ENCODE measurements around the gene TMEM219.

TMEM219 gene

DNA sequence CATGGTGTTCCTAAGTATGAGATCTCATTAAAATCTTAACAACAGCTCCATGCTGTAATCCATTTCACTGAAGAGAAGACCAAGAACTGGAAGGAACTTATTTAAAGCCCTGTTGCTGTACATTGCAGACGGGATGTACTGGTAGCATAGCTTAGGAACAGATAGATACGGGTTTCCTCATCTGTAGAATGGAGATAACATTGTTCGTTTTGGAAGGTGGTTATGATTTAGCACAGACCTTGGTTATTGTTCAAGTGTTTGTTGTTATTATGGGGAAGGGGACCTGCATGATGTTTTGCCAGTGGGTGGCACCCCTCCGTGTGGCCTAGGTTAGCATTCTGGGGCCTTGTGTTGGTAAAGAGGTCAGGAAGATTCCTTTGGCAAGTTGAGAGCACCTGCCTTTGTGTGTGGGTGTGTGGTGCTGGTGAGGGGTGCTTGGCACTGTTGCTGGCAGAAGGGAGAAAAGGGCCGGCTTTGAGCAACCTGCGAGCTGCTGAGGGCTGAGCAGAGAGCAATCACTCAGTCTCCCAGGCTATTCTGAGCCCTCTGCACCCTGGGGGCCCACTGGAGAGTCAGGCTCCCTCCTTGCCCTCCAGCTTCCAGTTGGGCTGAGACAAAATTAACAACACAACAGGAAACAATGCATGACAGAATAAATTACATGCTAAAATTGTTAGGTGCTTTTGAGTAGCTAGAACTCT is 14.1 kb downstream of the TMEM219 start:
- peaks cover 53% of the 10 kb centered on the region for H3K36me3 ChIP-seq (ENCODE audit: low read depth)
- H3K4me1 ChIP-seq (ENCODE audit: insufficient read depth, poor library complexity, severe bottlenecking): peaks cover 11% of the 10 kb centered on the region
- no peaks in the 10 kb centered on the region for H3K27me3 ChIP-seq (ENCODE audit: insufficient read depth, poor library complexity, severe bottlenecking)
- no peak for ATAC-seq (ENCODE audit: low read depth)
- no peak overlapping the region for H3K27ac ChIP-seq (ENCODE audit: poor library complexity, severe bottlenecking)
- no peaks in the 10 kb centered on the region for H3K9me3 ChIP-seq (ENCODE audit: severe bottlenecking)
- no peak for DNase-seq (ENCODE audit: low spot score)
- H3K4me3 ChIP-seq (ENCODE audit: severe bottlenecking): peak overlapping the region; percentile 74
- TF ChIP-seq, protein P1, sequence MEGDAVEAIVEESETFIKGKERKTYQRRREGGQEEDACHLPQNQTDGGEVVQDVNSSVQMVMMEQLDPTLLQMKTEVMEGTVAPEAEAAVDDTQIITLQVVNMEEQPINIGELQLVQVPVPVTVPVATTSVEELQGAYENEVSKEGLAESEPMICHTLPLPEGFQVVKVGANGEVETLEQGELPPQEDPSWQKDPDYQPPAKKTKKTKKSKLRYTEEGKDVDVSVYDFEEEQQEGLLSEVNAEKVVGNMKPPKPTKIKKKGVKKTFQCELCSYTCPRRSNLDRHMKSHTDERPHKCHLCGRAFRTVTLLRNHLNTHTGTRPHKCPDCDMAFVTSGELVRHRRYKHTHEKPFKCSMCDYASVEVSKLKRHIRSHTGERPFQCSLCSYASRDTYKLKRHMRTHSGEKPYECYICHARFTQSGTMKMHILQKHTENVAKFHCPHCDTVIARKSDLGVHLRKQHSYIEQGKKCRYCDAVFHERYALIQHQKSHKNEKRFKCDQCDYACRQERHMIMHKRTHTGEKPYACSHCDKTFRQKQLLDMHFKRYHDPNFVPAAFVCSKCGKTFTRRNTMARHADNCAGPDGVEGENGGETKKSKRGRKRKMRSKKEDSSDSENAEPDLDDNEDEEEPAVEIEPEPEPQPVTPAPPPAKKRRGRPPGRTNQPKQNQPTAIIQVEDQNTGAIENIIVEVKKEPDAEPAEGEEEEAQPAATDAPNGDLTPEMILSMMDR (IDR thresholded peaks at IDR 0.05; ENCODE audit: poor library complexity, severe bottlenecking): no peak

DNA sequence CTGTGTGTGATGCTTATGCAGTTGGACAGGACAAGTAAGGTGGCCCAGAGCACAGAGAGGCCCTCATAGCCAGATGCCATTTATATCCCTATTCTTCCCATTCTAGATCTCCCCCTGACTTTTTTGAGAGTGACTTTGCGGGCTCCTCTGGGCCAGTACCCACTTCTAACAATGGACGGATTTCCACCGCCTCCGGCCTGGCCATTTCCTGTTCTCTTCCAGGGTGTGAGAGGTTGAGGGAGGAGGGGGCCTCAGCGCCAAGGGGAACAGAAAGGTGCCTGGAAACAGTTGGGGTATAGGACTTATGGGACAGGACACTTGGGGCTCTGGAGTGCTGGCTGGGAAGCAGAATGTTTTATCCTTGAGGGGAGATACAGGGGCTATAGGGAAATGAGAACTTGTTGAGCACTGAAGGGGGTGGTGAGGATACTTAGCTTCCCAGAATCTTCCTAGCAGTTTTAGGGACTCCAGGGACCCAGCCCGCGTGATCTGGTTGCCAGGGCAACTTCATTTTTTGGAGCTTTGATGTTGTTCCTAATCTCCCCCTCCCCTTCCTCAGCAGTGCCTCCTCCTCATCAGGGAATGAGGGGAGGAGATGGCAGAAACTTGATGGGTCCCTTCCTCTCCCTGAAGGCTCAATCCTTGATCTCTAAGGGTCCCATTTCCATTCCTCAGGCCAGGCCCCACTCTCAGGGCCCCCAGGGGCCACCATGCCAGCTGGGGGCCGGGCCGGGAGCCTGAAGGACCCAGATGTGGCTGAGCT is 15.4 kb downstream of the TMEM219 start:
- Histone ChIP-seq H3K27me3 (ENCODE audit: insufficient read depth, poor library complexity, severe bottlenecking) (no peaks in the 10 kb centered on the region), H3K9me3 (ENCODE audit: severe bottlenecking) (no peaks in the 10 kb centered on the region), H3K27ac (ENCODE audit: poor library complexity, severe bottlenecking) (no peak overlapping the region), H3K4me3 (ENCODE audit: severe bottlenecking) (no peak overlapping the region), H3K36me3 (ENCODE audit: low read depth) (peaks cover 59% of the 10 kb centered on the region), H3K4me1 (ENCODE audit: insufficient read depth, poor library complexity, severe bottlenecking) (peaks cover 11% of the 10 kb centered on the region)
- ATAC-seq (ENCODE audit: low read depth) (no peak), DNase-seq (ENCODE audit: low spot score) (no peak)
- TF ChIP-seq, protein P1 (IDR thresholded peaks at IDR 0.05; ENCODE audit: poor library complexity, severe bottlenecking): no peak

DNA sequence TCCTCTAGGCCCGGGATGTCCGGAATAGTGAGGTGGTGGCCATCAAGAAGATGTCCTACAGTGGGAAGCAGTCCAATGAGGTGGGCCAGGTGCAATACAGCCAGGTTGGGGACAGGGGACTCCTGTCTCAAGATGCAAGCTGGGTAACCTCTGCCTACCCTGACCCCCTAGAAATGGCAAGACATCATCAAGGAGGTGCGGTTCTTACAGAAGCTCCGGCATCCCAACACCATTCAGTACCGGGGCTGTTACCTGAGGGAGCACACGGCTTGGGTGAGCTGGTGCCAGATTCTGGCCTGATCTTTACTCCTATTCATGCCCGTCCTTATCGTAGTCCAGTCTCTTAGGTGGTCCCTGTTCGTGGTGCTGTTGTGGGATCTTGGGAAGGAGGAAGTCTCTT is 16.2 kb downstream of the TMEM219 start:
- no peaks in the 10 kb centered on the region for H3K27me3 ChIP-seq (ENCODE audit: insufficient read depth, poor library complexity, severe bottlenecking)
- no peaks in the 10 kb centered on the region for H3K9me3 ChIP-seq (ENCODE audit: severe bottlenecking)
- DNase-seq (ENCODE audit: low spot score) (no peak), ATAC-seq (ENCODE audit: low read depth) (no peak)
- H3K27ac ChIP-seq (ENCODE audit: poor library complexity, severe bottlenecking): no peak overlapping the region
- TF ChIP-seq, protein P1 (IDR thresholded peaks at IDR 0.05; ENCODE audit: poor library complexity, severe bottlenecking): no peak
- H3K4me1 ChIP-seq (ENCODE audit: insufficient read depth, poor library complexity, severe bottlenecking): peaks cover 11% of the 10 kb centered on the region
- H3K4me3 ChIP-seq (ENCODE audit: severe bottlenecking): no peak overlapping the region
- H3K36me3 ChIP-seq (ENCODE audit: low read depth): peaks cover 68% of the 10 kb centered on the region

DNA sequence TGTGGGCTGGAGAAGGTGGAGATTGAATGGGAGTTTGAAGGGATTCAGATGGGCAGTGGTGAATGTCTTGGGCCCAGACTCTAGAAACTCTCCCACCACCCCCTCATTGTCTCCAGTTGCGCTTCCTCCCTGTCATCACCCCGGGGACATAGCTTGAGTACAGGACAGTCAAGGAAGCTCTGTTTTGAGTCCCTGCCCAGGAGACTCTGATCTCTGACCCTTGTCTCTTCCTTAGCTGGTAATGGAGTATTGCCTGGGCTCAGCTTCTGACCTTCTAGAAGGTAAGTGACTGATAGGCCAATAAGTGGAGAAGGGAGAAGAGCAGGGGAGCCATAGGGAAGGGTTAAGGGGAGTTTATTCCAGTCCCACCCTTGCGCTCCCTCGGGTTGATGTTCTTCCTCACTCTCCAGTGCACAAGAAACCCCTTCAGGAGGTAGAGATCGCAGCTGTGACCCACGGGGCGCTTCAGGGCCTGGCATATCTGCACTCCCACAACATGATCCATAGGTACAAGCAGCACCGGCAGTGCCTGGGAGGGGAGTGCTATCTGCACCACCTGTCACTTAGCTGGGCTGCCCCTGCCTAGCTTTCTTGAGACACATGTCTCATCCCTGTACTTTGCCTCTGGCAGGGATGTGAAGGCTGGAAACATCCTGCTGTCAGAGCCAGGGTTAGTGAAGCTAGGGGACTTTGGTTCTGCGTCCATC is 16.8 kb downstream of the TMEM219 start:
- H3K4me1 ChIP-seq (ENCODE audit: insufficient read depth, poor library complexity, severe bottlenecking): peaks cover 11% of the 10 kb centered on the region
- H3K4me3 ChIP-seq (ENCODE audit: severe bottlenecking): no peak overlapping the region
- no peaks in the 10 kb centered on the region for H3K27me3 ChIP-seq (ENCODE audit: insufficient read depth, poor library complexity, severe bottlenecking)
- ATAC-seq (ENCODE audit: low read depth) (no peak), DNase-seq (ENCODE audit: low spot score) (peak; percentile 51)
- H3K9me3 ChIP-seq (ENCODE audit: severe bottlenecking): no peaks in the 10 kb centered on the region
- H3K36me3 ChIP-seq (ENCODE audit: low read depth): peaks cover 74% of the 10 kb centered on the region
- no peak overlapping the region for H3K27ac ChIP-seq (ENCODE audit: poor library complexity, severe bottlenecking)
- TF ChIP-seq, protein P1 (IDR thresholded peaks at IDR 0.05; ENCODE audit: poor library complexity, severe bottlenecking): no peak

All from RWPE2 (cell line).